GM12878 (cell line): ENCODE results near the gene NPTN. TPM values are rescaled to one million over a fixed set of nuclear protein-coding genes. Genes with fewer than 3 reads are reported as not detected.
"Not testable (repeated sequence)": the region's sequence is repeated elsewhere in the genome, so short reads cannot be mapped to it uniquely, and the experiment has no call there.

Source experiments
- ATAC-seq: fragments of 200-7000 bp; cut with Tn5 transposase; 3 replicates; pipeline ENCODE4 v1.9.1; 2020; ENCODE audit warnings: mild to moderate bottlenecking, moderate library complexity
- BruUV-seq: library from RNA; stranded (reverse); fragments of 400-500 nt; replicated peaks from 2 replicates; lab custom pipeline; 2021; lab: Mats Ljungman, UMichigan
- CTCF ChIA-PET: fragments of 300-600 bp; sonication (Branson Sonifier 250); formaldehyde crosslinking; extraction: SDS; loops from one replicate; lab custom pipeline; 2021; ENCODE audit warnings: inconsistent platforms; lab: Yijun Ruan, JAX
- POLR2A ChIA-PET: fragments of 350-600 bp; formaldehyde crosslinking; extraction: SDS; loops from one replicate; lab custom pipeline; 2021; ENCODE audit warnings: inconsistent platforms; lab: Charles Lee
- RAD21 ChIA-PET: fragments of 300-600 bp; sonication (Branson Sonifier 250); formaldehyde crosslinking; loops from one replicate; lab custom pipeline; 2023; ENCODE audit warnings: antibody characterized with exemption; ENCODE audit not compliant: unreplicated experiment; lab: Charles Lee
- SMC1A ChIA-PET: fragments of 300-600 bp; sonication (Branson Sonifier 250); formaldehyde crosslinking; loops from one replicate; lab custom pipeline; 2023; ENCODE audit not compliant: unreplicated experiment, uncharacterized antibody; lab: Charles Lee
- DNase-seq: peaks from one replicate; pipeline ENCODE4 v3.0.0-alpha.2; 2011; ENCODE audit warnings: low read depth, low spot score
- FAIRE-seq: peaks from 3 replicates; lab custom pipeline; 2011; peaks lifted over from hg19 to GRCh38; lab: Jason Lieb, UNC
- H2AFZ ChIP-seq: 2 replicates; pipeline ENCODE4 v1.6.0; 2011; ENCODE audit warnings: low read depth, low read length, control low read depth; ENCODE audit not compliant: control insufficient read depth
- H3K27ac ChIP-seq: 2 replicates; pipeline ENCODE4 v1.5.1; 2011; ENCODE audit warnings: control low read depth; ENCODE audit not compliant: control insufficient read depth, insufficient read depth
- H3K27me3 ChIP-seq, 2 experiments: replicated peaks in 1 of 2; 2 replicates each; pipeline versions ENCODE4 v1.6.0 to v1.6.1; 2011; ENCODE audit warnings: low read length in 1 of 2; ENCODE audit not compliant: control insufficient read depth in 2 of 2, insufficient read depth in 2 of 2
- H3K36me3 ChIP-seq, 2 experiments: 2 replicates each; pipeline ENCODE4 v1.5.1; 2011; ENCODE audit warnings: low read length in 1 of 2; ENCODE audit not compliant: control insufficient read depth in 2 of 2, insufficient read depth in 2 of 2
- H3K4me1 ChIP-seq: 2 replicates; pipeline ENCODE4 v1.6.1; 2011; ENCODE audit warnings: mild to moderate bottlenecking, low read length, moderate library complexity, mixed read lengths; ENCODE audit not compliant: control insufficient read depth, insufficient read depth
- H3K4me2 ChIP-seq: 2 replicates; pipeline ENCODE4 v1.6.0; 2011; ENCODE audit warnings: control low read depth; ENCODE audit not compliant: control insufficient read depth, insufficient read depth
- H3K4me3 ChIP-seq: fragments of 200-600 bp; sonication (generic); 2 replicates; pipeline ENCODE4 v1.5.1; 2016
- H3K79me2 ChIP-seq: 2 replicates; pipeline ENCODE4 v1.6.0; 2011; ENCODE audit warnings: low read length; ENCODE audit not compliant: control insufficient read depth, insufficient read depth
- H3K9ac ChIP-seq: 2 replicates; pipeline ENCODE4 v1.8.0; 2011; ENCODE audit warnings: low read length, control low read depth, mixed read lengths; ENCODE audit not compliant: control insufficient read depth, insufficient read depth
- H3K9me3 ChIP-seq: replicated peaks from 3 replicates; pipeline ENCODE4 v1.5.1; 2011; ENCODE audit warnings: mild to moderate bottlenecking, low read length; ENCODE audit not compliant: control insufficient read depth, insufficient read depth
- H4K20me1 ChIP-seq: 2 replicates; pipeline ENCODE4 v1.6.0; 2011; ENCODE audit not compliant: control insufficient read depth, insufficient read depth
- BMI1 ChIP-seq: fragments of 450-650 bp; IDR thresholded peaks from 2 replicates; pipeline ENCODE4 v1.6.1; 2016; ENCODE audit warnings: mild to moderate bottlenecking, moderate library complexity, borderline replicate concordance
- CEBPZ ChIP-seq: fragments of 150-350 bp; IDR thresholded peaks from 2 replicates; pipeline ENCODE4 v1.6.1; 2016; ENCODE audit warnings: low read depth, low read length
- IRF4 ChIP-seq: IDR thresholded peaks from 2 replicates; pipeline ENCODE4 v1.6.1; 2011; ENCODE audit warnings: low read depth, low read length
- RUNX3 ChIP-seq: IDR thresholded peaks from 2 replicates; pipeline ENCODE4 v1.6.1; 2012; ENCODE audit warnings: low read length, inconsistent platforms
- in situ Hi-C: fragments of 300-500 bp; cut with MboI; formaldehyde crosslinking; loops from 9 replicates; pipeline ENCODE4 v1.14.3; 2018; ENCODE audit warnings: mixed read lengths
- intact Hi-C: fragments of 100-400 bp; cut with micrococcal nuclease; formaldehyde crosslinking; loops from one replicate; pipeline ENCODE4 v1.14.2; 2022; ENCODE audit not compliant: unreplicated experiment
- polyA plus RNA-seq, 11 experiments: library from polyadenylated mRNA; depleted of rRNA in 4 of 11; unstranded in 6 of 11; stranded (reverse) in 5 of 11; fragments of >200 nt; fragmentation: Nextera tagmentation in 4 of 11; fragmentation: Illumina TruSeq in 1 of 11; extraction: Ambion mirVana in 4 of 11; extraction: Trizol in 1 of 11; gene quantifications; 1 replicate in 1 of 11; 2 replicates in 10 of 11; pipeline versions ENCODE4 v1.2.1 to v1.2.3, GENCODE V29; 2011 to 2016; ENCODE audit warnings: inconsistent platforms in 2 of 11, missing spikeins in 2 of 11, low read depth in 1 of 11
- total RNA-seq, 4 experiments: library from RNA; depleted of rRNA in 3 of 4; stranded (reverse); fragments of >200 nt in 3 of 4; fragmentation: Illumina TruSeq in 1 of 4; extraction: Trizol in 1 of 4; gene quantifications; 2 replicates each; pipeline versions ENCODE4 v1.2.1 to v1.2.3, GENCODE V29; 2013 to 2021

NPTN gene
- total and polyA plus RNA-seq, 10 of the 15 experiments (the other 5 are each of a cell fraction or from before 2014, with no cell fraction given): 17.8 to 79.1 (median 41.7) TPM

DNA sequence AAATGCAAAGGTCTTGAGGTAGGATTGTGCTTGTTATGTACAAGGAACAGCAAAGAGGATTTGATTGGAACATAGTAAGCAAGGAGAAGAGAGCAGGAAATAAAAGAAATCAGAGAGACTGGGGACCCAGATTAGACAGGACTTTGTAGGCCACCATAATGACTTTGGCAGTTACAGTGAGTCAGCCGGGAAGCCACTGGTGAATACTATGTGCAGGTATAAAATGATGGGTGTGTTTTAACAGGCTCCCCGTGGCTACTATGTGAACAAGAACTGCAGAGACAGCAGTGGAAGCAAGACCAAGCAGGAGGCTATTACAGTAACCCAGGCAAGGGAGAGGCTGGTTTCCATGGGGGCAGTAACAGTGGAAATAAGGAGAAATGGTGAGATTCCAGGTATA, 55.2 kb downstream of the NPTN start (continued):
- TF ChIP-seq CEBPZ: no peak
- no peak for TF ChIP-seq RUNX3
- TF ChIP-seq BMI1: no peak
- TF ChIP-seq IRF4: no peak

- H3K27me3 ChIP-seq, FAIRE-seq, H3K4me3 ChIP-seq, in situ Hi-C loops, H4K20me1 ChIP-seq, SMC1A ChIA-PET, BruUV-seq, H2AFZ ChIP-seq, H3K79me2 ChIP-seq, POLR2A ChIA-PET, H3K27ac ChIP-seq, ATAC-seq, H3K9me3 ChIP-seq, H3K4me1 ChIP-seq, intact Hi-C loops, RAD21 ChIA-PET, DNase-seq, H3K4me2 ChIP-seq, H3K9ac ChIP-seq: not testable (repeated sequence)
- H3K36me3 ChIP-seq: peaks cover 6 to 18% of the 10 kb centered on the region in 2 experiments
- CTCF ChIA-PET: interaction anchor here (1.9 kb wide), 1 partner anchor 59 kb away, joined by 8 read pairs; no protein-coding TSS in a partner anchor
Observed at GRCh38 chr15:73577593-73577992, 55.6 kb downstream of the NPTN start.
